ENCODE data around the gene AQR. TPM values are rescaled to one million over a fixed set of nuclear protein-coding genes. Genes with fewer than 3 reads are reported as not detected.
"Not testable (repeated sequence)": the region's sequence is repeated elsewhere in the genome, so short reads cannot be mapped to it uniquely, and the experiment has no call there.

The AQR gene
- total RNA-seq, 4 donors from 2014 or later = 18.8 to 24.9 (median 23.9) TPM

DNA sequence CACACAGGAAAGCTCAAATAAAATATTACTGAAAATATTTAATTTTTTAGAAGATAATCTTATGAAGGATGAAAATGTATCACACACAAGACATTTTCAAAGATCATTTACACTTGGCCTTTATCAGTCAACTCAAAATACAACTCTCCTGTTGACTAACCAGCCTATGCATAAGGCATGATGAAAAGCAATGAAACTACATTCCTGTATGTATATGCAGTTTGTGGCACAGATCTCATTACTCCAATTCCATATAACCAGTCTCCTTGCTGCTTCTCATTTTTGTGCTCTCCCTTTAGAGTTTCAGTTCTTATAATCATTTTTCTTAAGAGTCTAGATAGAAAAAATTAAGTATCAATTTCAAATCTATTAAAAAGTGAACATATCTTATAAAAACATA is 25.8 kb downstream of the AQR start:
- Histone ChIP-seq H3K27me3 (no peaks in the 10 kb centered on the region), H3K36me3 (peaks cover 0 to 67% (median 0%) of the 10 kb centered on the region in 3 donors), H3K27ac (no peak overlapping the region), H3K4me1 (peaks cover 0 to 5% (median 0%) of the 10 kb centered on the region in 4 donors), H3K4me3 (no peak overlapping the region), H3K9me3 (no peaks in the 10 kb centered on the region)
- no peak for TF ChIP-seq EP300 (IDR thresholded peaks at IDR 0.05)
- no peak for TF ChIP-seq POLR2A (IDR thresholded peaks at IDR 0.05)
- TF ChIP-seq, protein P1, sequence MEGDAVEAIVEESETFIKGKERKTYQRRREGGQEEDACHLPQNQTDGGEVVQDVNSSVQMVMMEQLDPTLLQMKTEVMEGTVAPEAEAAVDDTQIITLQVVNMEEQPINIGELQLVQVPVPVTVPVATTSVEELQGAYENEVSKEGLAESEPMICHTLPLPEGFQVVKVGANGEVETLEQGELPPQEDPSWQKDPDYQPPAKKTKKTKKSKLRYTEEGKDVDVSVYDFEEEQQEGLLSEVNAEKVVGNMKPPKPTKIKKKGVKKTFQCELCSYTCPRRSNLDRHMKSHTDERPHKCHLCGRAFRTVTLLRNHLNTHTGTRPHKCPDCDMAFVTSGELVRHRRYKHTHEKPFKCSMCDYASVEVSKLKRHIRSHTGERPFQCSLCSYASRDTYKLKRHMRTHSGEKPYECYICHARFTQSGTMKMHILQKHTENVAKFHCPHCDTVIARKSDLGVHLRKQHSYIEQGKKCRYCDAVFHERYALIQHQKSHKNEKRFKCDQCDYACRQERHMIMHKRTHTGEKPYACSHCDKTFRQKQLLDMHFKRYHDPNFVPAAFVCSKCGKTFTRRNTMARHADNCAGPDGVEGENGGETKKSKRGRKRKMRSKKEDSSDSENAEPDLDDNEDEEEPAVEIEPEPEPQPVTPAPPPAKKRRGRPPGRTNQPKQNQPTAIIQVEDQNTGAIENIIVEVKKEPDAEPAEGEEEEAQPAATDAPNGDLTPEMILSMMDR (IDR thresholded peaks at IDR 0.05) = no peak
- no peak for DNase-seq (ENCODE audit: low spot score in 2 of 2)

DNA sequence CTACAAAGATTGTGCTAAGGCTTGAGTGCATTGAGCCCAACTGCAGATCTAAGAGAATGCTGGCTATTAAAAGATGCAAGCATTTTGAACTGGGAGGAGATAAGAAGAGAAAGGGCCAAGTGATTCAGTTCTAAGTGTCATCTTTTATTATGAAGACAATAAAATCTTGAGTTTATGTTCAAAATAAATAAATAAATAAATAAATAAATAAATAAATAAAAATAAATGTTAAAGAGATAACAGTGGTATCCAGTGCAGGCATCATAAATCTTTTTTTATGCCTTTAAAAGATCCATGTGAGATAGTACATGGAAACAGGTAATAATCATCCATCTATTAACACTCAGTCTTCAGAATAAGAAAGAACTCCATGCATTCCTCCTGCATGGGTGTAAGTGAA is 26.3 kb downstream of the AQR start:
- H3K27ac ChIP-seq; H3K27me3 ChIP-seq; DNase-seq (ENCODE audit: low spot score in 2 of 2); H3K9me3 ChIP-seq; H3K4me1 ChIP-seq; H3K4me3 ChIP-seq: not testable (repeated sequence)
- H3K36me3 ChIP-seq = peaks cover 0 to 70% (median 0%) of the 10 kb centered on the region in 3 donors

DNA sequence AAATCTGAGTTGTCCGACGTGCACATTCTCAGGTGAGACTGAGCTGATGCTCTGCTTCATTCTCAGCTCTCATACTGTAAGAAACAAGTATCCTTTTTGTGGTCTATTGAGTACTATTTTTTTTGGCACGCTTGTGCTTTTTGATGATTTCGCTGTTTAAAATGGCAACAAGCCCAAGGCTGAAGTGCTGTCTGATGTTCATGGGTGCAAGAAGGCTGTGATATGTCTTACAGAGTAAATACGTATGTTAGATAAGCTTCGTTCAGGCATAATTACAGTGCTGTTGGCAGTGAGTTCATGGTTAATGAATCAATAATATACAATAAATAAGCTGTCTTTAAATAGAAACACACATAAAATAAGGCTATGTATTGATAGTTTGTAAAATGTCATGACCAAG is 27.2 kb downstream of the AQR start:
- Histone ChIP-seq H3K27me3 (no peaks in the 10 kb centered on the region), H3K4me3 (no peak overlapping the region), H3K36me3 (peaks cover 0 to 70% (median 0%) of the 10 kb centered on the region in 3 donors), H3K27ac (no peak overlapping the region), H3K9me3 (no peaks in the 10 kb centered on the region), H3K4me1 (peaks cover 0 to 5% (median 0%) of the 10 kb centered on the region in 4 donors)
- WGBS, 2 donors = 57 to 59% methylated on average over 6 of the region's 6 CpGs
- TF ChIP-seq EP300 (IDR thresholded peaks at IDR 0.05) (no peak), POLR2A (IDR thresholded peaks at IDR 0.05) (no peak)
- TF ChIP-seq, protein P1 (IDR thresholded peaks at IDR 0.05) = no peak
- DNase-seq (ENCODE audit: low spot score in 2 of 2) = no peak

DNA sequence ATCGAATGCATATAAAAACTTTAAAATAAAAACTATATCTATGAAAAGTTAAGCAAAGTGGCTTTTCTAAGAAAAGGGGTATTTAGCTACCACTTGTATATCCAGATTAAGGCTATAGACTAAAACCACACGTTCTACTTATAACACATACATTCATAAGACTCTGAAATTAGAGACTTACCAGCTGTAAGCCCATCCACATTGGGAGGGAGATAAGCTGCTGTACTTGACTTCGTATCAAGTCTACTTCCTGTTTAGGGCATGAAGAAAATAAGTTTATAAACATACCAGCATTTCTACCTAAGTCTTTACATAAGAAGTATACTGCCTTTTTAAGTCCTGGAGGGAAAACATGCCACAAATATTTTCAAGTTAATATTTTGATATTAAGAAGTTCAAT is 27.7 kb downstream of the AQR start:
- Histone ChIP-seq H3K36me3 (peaks cover 0 to 75% (median 0%) of the 10 kb centered on the region in 3 donors), H3K4me1 (peaks cover 0 to 5% (median 0%) of the 10 kb centered on the region in 4 donors), H3K27me3 (no peaks in the 10 kb centered on the region), H3K4me3 (no peak overlapping the region), H3K27ac (no peak overlapping the region), H3K9me3 (no peaks in the 10 kb centered on the region)
- WGBS, 2 donors = 73 to 76% methylated on average over 3 of the region's 3 CpGs
- TF ChIP-seq, protein P1 (IDR thresholded peaks at IDR 0.05) = no peak
- TF ChIP-seq EP300 (IDR thresholded peaks at IDR 0.05) (no peak), POLR2A (IDR thresholded peaks at IDR 0.05) (no peak)
- no peak for DNase-seq (ENCODE audit: low spot score in 2 of 2)

DNA sequence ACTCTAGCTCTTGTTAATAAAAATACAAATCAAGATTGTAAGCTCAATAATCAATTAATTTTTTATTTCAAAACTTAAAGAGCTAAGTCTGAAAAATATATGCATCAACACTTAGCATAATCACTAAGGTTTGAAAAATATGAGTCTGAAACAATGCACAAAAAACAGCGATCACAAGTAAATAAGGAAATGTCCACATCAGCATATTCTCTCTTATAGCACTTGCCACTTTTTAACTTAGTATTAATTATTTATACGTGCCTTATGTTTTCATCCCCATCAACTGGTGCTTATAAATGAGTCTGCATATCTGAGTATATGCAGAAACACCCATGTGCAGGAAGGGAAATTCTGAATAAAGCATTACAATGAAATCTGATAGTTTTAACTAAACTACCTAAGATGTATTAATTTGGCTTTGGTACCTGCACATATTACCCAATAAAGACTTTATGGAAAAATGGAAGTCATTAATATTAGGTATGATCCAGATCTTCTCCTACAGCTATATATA is 28.3 kb downstream of the AQR start:
- Histone ChIP-seq H3K36me3 (peaks cover 0 to 75% (median 0%) of the 10 kb centered on the region in 3 donors), H3K27me3 (no peaks in the 10 kb centered on the region), H3K27ac (no peak overlapping the region), H3K9me3 (no peaks in the 10 kb centered on the region), H3K4me1 (peaks cover 0 to 5% (median 0%) of the 10 kb centered on the region in 4 donors), H3K4me3 (no peak overlapping the region)
- TF ChIP-seq, protein P1 (IDR thresholded peaks at IDR 0.05) = no peak
- TF ChIP-seq POLR2A (IDR thresholded peaks at IDR 0.05) = no peak
- no peak for TF ChIP-seq EP300 (IDR thresholded peaks at IDR 0.05)
- WGBS, 2 donors = 95 to 98% methylated on average over 2 of the region's 2 CpGs
- no peak for DNase-seq (ENCODE audit: low spot score in 2 of 2)
